Measurements from ENCODE around the gene KHSRP. TPM values are rescaled to one million over a fixed set of nuclear protein-coding genes. Genes with fewer than 3 reads are reported as not detected.
A peak's percentile ranks its signal among the peaks of the same experiment; 100 is the strongest.

Gene KHSRP
- total RNA-seq, 1 donor from 2014 or later = 136 TPM

DNA sequence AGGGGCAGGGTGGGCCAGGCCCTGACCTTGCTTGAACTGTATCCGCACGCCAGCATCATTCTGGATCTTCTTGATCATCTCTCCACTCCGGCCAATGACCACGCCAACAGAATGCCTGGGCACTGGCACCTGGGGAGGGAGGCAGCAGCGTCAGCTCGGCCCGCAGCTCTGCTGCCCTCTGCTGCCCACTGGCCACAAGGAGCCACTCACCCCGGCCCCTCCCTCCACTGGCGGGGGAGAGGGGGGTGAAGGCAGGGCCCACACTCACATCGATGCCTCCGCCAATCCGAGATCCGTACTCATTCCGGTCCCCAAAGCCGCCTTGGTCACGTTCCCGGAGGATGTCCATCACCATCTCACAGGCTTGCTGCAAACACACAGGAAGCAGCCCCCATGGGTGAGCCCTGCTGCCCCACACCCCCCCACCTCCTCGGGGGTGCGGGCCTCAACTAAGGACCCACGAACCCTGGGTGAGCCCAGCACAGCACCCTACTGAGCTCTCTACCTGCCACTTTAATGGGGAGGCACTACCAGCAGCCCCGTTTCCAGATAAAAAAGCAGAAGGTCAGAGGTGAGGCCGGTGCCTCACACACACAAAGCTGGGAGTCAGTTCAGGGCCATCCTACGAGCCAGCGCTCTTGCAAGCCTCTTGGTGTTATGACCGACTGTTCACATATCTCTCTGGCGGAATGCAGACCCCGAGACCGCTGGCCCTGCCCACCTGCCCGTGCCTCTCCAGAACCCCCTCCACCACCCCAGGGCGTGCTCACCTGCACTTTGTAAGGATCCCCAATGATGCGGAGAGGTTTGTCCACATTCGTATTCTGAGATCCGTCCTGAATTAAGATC lies 6.7 kb downstream of the KHSRP start:
- H3K9ac ChIP-seq = no peak overlapping the region
- DNase-seq (ENCODE audit: low spot score) = peak; percentile 66
- H3F3A ChIP-seq (ENCODE audit: low read depth) = peaks cover 36% of the 10 kb centered on the region
- H3K9me3 ChIP-seq (ENCODE audit: low read depth) = no peaks in the 10 kb centered on the region
- H3K27ac ChIP-seq = no peak overlapping the region
- no peaks in the 10 kb centered on the region for H3K36me3 ChIP-seq
- peaks cover 8% of the 10 kb centered on the region for H3K4me1 ChIP-seq
- Mint-ChIP-seq H3K27ac (no peak overlapping the region), H3K27me3 (ENCODE audit: insufficient read depth, low read depth) (peaks cover 16% of the 10 kb centered on the region), H3K9me3 (no peaks in the 10 kb centered on the region), H3K36me3 (peaks cover 23% of the 10 kb centered on the region), H3K4me3 (no peak overlapping the region), H3K4me1 (peaks cover 14% of the 10 kb centered on the region)
- TF ChIP-seq, protein P1, sequence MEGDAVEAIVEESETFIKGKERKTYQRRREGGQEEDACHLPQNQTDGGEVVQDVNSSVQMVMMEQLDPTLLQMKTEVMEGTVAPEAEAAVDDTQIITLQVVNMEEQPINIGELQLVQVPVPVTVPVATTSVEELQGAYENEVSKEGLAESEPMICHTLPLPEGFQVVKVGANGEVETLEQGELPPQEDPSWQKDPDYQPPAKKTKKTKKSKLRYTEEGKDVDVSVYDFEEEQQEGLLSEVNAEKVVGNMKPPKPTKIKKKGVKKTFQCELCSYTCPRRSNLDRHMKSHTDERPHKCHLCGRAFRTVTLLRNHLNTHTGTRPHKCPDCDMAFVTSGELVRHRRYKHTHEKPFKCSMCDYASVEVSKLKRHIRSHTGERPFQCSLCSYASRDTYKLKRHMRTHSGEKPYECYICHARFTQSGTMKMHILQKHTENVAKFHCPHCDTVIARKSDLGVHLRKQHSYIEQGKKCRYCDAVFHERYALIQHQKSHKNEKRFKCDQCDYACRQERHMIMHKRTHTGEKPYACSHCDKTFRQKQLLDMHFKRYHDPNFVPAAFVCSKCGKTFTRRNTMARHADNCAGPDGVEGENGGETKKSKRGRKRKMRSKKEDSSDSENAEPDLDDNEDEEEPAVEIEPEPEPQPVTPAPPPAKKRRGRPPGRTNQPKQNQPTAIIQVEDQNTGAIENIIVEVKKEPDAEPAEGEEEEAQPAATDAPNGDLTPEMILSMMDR (IDR thresholded peaks at IDR 0.05) = peak; percentile 56
- TF ChIP-seq EZH2phosphoT487 (IDR thresholded peaks at IDR 0.05) = no peak
- H3K27me3 ChIP-seq = no peaks in the 10 kb centered on the region
- H3K79me2 ChIP-seq (ENCODE audit: low read depth) = peaks cover 61% of the 10 kb centered on the region
- no peak overlapping the region for H3K4me2 ChIP-seq
- H3K4me3 ChIP-seq = no peak overlapping the region
- H2AFZ ChIP-seq (replicated peaks) = no peak overlapping the region
- H4K20me1 ChIP-seq (ENCODE audit: low read depth) = peaks cover 97% of the 10 kb centered on the region

DNA sequence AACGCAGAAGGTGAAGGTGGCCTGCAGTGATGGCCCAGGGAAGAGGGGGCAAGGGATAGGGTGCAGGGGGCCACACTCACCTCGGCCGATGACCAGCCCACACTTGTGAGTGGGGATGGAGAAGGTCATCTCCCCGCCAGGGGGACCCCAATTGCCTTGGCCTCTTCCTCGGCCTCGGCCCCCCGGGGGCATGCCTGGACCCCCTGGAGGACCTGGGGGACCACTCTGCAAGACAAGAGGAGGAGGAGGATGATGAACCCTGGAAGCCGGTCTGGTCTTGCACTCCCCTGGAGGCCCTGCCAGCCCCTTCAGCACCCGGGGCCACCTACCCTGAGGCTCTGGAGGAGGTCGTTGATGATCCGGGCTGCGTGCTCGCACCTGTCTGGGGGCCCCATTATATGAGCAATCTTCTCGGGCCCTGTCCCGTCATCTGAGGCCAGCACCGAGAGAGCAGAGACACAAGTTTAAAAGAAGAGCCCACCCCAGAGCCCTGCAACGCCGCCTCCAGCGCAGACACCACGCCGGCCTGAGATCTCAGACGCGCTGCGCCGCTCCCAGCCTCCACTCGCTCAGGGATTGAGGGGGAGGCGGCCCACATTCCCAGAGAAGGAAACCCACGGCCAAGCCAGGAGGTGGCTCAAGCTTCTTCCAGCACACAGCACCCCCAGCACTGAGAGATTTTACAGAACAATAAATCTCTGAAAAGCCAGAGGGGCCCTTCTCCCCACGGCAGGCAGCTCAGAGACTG lies 7.8 kb downstream of the KHSRP start:
- DNase-seq (ENCODE audit: low spot score) = no peak
- Mint-ChIP-seq H3K36me3 (peaks cover 20% of the 10 kb centered on the region), H3K4me1 (peaks cover 2% of the 10 kb centered on the region), H3K4me3 (no peak overlapping the region), H3K27me3 (ENCODE audit: insufficient read depth, low read depth) (peaks cover 15% of the 10 kb centered on the region), H3K9me3 (no peaks in the 10 kb centered on the region), H3K27ac (no peak overlapping the region)
- Histone ChIP-seq H3K4me1 (no peaks in the 10 kb centered on the region), H3K27me3 (no peaks in the 10 kb centered on the region), H3K9ac (no peak overlapping the region), H3K9me3 (ENCODE audit: low read depth) (no peaks in the 10 kb centered on the region), H3K36me3 (no peaks in the 10 kb centered on the region), H2AFZ (replicated peaks) (no peak overlapping the region), H3K79me2 (ENCODE audit: low read depth) (peaks cover 50% of the 10 kb centered on the region), H3K27ac (no peak overlapping the region), H3F3A (ENCODE audit: low read depth) (peaks cover 44% of the 10 kb centered on the region), H4K20me1 (ENCODE audit: low read depth) (peaks cover 95% of the 10 kb centered on the region), H3K4me3 (no peak overlapping the region), H3K4me2 (no peak overlapping the region)
- TF ChIP-seq, protein P1 (IDR thresholded peaks at IDR 0.05) = no peak
- TF ChIP-seq EZH2phosphoT487 (IDR thresholded peaks at IDR 0.05) (no peak), EZH2 (IDR thresholded peaks at IDR 0.05) (no peak)

DNA sequence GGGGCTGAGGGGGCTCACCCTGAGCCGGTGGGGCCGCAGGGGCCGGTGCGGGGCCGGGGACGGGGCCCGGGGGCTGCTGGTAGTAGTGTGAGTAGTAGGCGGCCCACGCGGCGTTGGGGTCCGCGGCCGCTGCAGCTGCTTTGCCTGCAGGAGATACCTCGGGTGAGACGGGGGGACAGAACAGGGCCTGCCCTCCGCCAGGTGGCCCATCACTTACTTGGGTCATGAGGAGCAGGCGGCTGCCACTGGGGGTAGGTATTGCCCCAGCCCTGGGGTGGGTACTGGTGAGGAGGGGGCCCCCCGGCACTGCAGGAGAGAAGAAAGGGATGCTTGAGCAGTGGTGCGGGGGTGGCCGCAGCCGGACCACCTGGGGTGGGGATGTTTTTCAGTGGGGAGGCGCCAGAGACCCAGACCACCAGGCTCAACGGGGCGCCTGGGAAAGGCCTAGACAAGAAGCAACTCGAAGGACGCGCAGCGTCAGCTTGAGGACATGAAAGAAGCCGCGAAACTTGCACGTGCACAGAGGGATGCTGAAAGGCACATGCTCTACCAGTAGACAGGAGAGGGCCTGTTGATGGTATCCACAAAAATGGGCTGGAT lies 8.9 kb downstream of the KHSRP start:
- peaks cover 45% of the 10 kb centered on the region for H3F3A ChIP-seq (ENCODE audit: low read depth)

More for the DNA sequence above, 8.9 kb downstream of the KHSRP start:
- no peak for DNase-seq (ENCODE audit: low spot score)
- Mint-ChIP-seq H3K4me3 (no peak overlapping the region), H3K4me1 (peaks cover 2% of the 10 kb centered on the region), H3K27ac (no peak overlapping the region), H3K27me3 (ENCODE audit: insufficient read depth, low read depth) (peaks cover 17% of the 10 kb centered on the region), H3K9me3 (no peaks in the 10 kb centered on the region), H3K36me3 (peaks cover 17% of the 10 kb centered on the region)
- peaks cover 38% of the 10 kb centered on the region for H3K79me2 ChIP-seq (ENCODE audit: low read depth)
- H3K4me3 ChIP-seq = no peak overlapping the region
- no peaks in the 10 kb centered on the region for H3K36me3 ChIP-seq
- no peaks in the 10 kb centered on the region for H3K4me1 ChIP-seq
- no peak overlapping the region for H2AFZ ChIP-seq (replicated peaks)
- H3K9me3 ChIP-seq (ENCODE audit: low read depth) = no peaks in the 10 kb centered on the region
- TF ChIP-seq EZH2 (IDR thresholded peaks at IDR 0.05) = no peak
- TF ChIP-seq, protein P1 (IDR thresholded peaks at IDR 0.05) = no peak
- no peak for TF ChIP-seq EZH2phosphoT487 (IDR thresholded peaks at IDR 0.05)
- no peak overlapping the region for H3K9ac ChIP-seq
- H3K4me2 ChIP-seq = no peak overlapping the region
- no peak overlapping the region for H3K27ac ChIP-seq
- peaks cover 88% of the 10 kb centered on the region for H4K20me1 ChIP-seq (ENCODE audit: low read depth)
- H3K27me3 ChIP-seq = no peaks in the 10 kb centered on the region
